ENCODE results near the gene ZBTB24.

DNA sequence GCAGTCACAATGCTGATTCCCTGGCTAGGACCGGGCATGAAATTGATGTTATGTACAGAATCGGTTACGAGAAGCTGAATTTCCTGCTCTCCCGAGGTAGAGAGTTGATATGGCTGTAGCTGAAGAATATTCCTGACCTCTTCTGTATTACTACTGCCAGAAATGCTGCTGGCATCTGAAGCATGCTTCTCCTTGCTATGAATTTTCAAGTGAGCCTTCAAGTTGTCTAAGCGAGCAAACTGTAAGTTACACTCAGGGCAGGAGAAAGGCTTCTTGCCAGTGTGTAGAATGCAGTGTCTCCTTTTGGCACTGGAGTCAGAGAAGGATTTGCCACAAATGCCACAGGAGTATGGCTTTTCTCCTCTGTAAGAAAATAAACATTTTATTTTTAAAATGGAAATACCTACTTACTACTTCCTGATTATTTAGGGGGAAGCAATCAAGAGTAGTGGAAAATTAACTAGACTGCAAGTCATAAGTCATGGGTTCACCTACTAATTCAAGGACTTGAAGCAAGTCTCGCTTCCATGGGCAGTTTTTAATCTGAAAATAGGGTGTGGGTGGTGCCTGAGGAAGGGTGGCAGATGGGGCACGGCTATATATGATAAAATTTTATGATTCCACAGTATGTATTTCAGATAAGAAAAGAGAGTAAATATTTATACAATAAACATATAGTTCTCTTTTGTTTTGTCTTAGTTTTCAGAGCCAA lies 16.7 kb downstream of the ZBTB24 start:
- TF ChIP-seq, protein P1, sequence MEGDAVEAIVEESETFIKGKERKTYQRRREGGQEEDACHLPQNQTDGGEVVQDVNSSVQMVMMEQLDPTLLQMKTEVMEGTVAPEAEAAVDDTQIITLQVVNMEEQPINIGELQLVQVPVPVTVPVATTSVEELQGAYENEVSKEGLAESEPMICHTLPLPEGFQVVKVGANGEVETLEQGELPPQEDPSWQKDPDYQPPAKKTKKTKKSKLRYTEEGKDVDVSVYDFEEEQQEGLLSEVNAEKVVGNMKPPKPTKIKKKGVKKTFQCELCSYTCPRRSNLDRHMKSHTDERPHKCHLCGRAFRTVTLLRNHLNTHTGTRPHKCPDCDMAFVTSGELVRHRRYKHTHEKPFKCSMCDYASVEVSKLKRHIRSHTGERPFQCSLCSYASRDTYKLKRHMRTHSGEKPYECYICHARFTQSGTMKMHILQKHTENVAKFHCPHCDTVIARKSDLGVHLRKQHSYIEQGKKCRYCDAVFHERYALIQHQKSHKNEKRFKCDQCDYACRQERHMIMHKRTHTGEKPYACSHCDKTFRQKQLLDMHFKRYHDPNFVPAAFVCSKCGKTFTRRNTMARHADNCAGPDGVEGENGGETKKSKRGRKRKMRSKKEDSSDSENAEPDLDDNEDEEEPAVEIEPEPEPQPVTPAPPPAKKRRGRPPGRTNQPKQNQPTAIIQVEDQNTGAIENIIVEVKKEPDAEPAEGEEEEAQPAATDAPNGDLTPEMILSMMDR (IDR thresholded peaks at IDR 0.05): no peak
- TF ChIP-seq POLR2A (IDR thresholded peaks at IDR 0.05) (no peak), EP300 (IDR thresholded peaks at IDR 0.05) (no peak)
